H1 (cell line): ENCODE data around the gene STXBP2. TPM values are rescaled to one million over a fixed set of nuclear protein-coding genes. Genes with fewer than 3 reads are reported as not detected.

Source experiments
- BACH1 ChIP-seq: IDR thresholded peaks from 2 replicates; pipeline ENCODE4 v1.6.1; 2012; ENCODE audit warnings: low read length, improper control_type of control experiment
- EGR1 ChIP-seq: IDR thresholded peaks from 2 replicates; pipeline ENCODE4 v1.6.1; 2011; ENCODE audit warnings: low read depth, low read length, borderline replicate concordance
- HDAC2 ChIP-seq, 2 experiments: fragments of 300-600 bp in 1 of 2; sonication (generic) in 1 of 2; IDR thresholded peaks; 2 replicates each; pipeline ENCODE4 v1.6.1; 2011 to 2012; ENCODE audit warnings: low read depth in 2 of 2, low read length in 2 of 2, mild to moderate bottlenecking in 2 of 2, moderate library complexity in 2 of 2, borderline replicate concordance in 1 of 2, inconsistent platforms in 1 of 2
- KDM5A ChIP-seq: fragments of 200-600 bp; IDR thresholded peaks from 2 replicates; pipeline ENCODE4 v1.7.1; 2012; ENCODE audit warnings: mild to moderate bottlenecking, low read length, inconsistent platforms, mixed read lengths
- NRF1 ChIP-seq: IDR thresholded peaks from 2 replicates; pipeline ENCODE4 v1.6.1; 2011; ENCODE audit warnings: mild to moderate bottlenecking, low read depth, low read length, improper control_type of control experiment
- RNF2 ChIP-seq: fragments of 200-900, 300-1000 bp; sonication (generic); IDR thresholded peaks from 2 replicates; pipeline ENCODE4 v1.7.1; 2016; ENCODE audit warnings: borderline replicate concordance, low read depth, mild to moderate bottlenecking, antibody characterized with exemption, low read length; ENCODE audit not compliant: poor library complexity, severe bottlenecking; ENCODE audit errors: missing control alignments
- TBP ChIP-seq: IDR thresholded peaks from 2 replicates; pipeline ENCODE4 v1.6.1; 2011; ENCODE audit warnings: low read depth, low read length, improper control_type of control experiment
- polyA plus RNA-seq, 7 experiments: library from polyadenylated mRNA; depleted of rRNA in 3 of 7; stranded (reverse) in 5 of 7; unstranded in 2 of 7; fragments of >200 nt in 5 of 7; fragments of 200-250 nt in 2 of 7; gene quantifications; 1 replicate in 5 of 7; 2 replicates in 1 of 7; 4 replicates in 1 of 7; pipeline versions ENCODE4 v1.2.1 to v1.2.3, GENCODE V29; 2011 to 2013; ENCODE audit warnings: missing spikeins in 2 of 7, mixed read lengths in 2 of 7
- total RNA-seq: library from RNA; stranded (reverse); fragmentation: NEBNext Ultra II Directional; extraction: Animal tissue kit (Norgen Biotek cat#: 25700); gene quantifications from 2 replicates; pipeline ENCODE4 v1.2.1, GENCODE V29; 2021

The STXBP2 gene
- total and polyA plus RNA-seq, 2 of the 8 experiments (the other 6 are each of a cell fraction or from before 2014, with no cell fraction given), result 52.9 to 53.8 TPM

GRCh38 chr19:7692417-7693088 is 55.6 kb downstream of the STXBP2 start (continued):
- TF ChIP-seq KDM5A (no peak), RNF2 (no peak), NRF1 (no peak), HDAC2 (IDR thresholded peaks at IDR 0.05; ENCODE audit: borderline replicate concordance in 1 of 2, low read depth in 2 of 2, low read length in 2 of 2) (no peak), TBP (no peak), EGR1 (no peak), BACH1 (no peak)
